Measurements from ENCODE around the gene SEC24A.
"Not testable (repeated sequence)": the region's sequence is repeated elsewhere in the genome, so short reads cannot be mapped to it uniquely, and the experiment has no call there.

The SEC24A gene

GRCh38 chr5:134650660-134651059 is 2.1 kb downstream of the SEC24A start:
- not testable (repeated sequence) for DNase-seq (ENCODE audit: low read depth)

- no peak for DNase-seq (ENCODE audit: low read depth)
Measured at GRCh38 chr5:134651531-134651930, 2.9 kb downstream of the SEC24A start.

DNA sequence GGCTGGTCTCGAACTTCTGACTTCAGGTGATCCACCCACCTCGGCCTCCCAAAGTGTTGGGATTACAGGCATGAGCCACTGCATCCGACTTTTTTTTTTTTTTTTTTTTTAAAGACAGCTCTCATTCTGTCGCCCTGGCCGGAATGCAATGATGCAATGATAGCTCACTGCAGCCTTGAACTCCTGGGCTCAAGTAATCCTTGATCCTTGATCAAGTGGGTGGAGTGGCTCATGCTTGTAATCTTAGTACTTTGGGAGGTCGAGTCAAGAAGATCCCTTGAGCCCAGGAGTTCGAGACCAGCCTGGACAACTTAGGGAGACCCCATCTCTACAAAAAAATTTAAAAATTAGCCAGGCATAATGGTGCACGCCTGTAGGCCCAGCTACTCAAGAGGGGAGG is 8.1 kb downstream of the SEC24A start:
- DNase-seq (ENCODE audit: low read depth), result no peak

DNA sequence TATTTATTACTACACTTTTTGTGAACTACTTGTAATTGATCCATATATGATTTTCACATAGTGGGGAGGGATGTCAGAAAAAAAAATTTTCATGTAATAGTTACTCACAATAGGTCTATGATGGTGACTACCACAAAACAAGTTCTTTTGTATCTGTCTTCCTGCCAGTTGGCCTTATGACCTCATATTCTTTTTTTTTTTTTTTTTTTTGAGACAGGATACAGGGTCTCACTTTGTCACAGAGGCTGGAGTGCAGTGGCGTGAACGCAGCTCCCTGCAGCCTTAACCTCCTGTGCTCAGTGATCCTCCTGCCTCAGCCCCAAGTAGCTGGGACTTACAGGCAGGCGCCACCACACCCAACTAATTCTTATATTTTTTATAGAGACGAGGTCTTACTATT is 10.9 kb downstream of the SEC24A start:
- DNase-seq (ENCODE audit: low read depth), result no peak

DNA sequence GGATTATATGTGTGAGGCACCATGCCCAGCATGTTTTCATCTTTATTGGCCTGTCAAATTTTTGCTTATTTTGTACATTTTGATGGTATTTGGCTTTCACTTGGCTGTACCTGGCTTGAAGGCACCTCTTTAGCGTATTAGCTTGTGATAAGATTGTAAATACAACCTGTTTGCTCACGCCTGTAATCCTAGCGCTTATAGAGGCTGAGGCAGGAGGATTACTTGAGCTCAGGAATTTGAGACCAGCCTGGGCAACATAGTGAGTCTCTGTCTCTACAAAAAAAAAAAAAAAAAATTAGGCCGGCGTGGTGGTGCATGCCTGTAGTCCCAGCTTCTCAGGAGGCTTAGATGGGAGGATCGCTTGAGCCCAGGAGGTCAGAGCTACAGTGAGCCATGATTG is 11.3 kb downstream of the SEC24A start:
- DNase-seq (ENCODE audit: low read depth), result no peak

- no peak for DNase-seq (ENCODE audit: low read depth)
Measured at GRCh38 chr5:134662971-134663370, 14.4 kb downstream of the SEC24A start.

- no peak for DNase-seq (ENCODE audit: low read depth)
Measured at GRCh38 chr5:134664448-134664847, 15.9 kb downstream of the SEC24A start.

DNA sequence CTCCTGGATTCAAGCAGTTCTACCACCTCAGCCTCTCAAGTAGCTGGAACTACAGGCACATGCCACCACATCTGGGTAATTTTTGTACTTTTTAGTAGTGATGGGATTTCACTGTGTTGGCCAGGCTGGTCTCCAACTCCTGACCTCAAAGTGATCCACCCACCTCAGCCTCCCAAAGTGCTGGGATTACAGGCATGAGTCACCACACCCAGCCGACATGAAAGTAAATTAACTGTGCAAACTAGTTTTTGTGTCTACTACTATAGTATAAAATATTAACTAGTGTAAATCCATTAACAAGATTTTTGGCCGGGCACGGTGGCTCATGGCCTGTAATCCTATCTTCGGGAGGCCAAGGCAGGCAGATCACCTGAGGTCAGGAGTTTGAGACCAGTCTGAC is 25.0 kb downstream of the SEC24A start:
- not testable (repeated sequence) for DNase-seq (ENCODE audit: low read depth)

GRCh38 chr5:134677357-134677756 is 28.8 kb downstream of the SEC24A start:
- not testable (repeated sequence) for DNase-seq (ENCODE audit: low read depth)

DNA sequence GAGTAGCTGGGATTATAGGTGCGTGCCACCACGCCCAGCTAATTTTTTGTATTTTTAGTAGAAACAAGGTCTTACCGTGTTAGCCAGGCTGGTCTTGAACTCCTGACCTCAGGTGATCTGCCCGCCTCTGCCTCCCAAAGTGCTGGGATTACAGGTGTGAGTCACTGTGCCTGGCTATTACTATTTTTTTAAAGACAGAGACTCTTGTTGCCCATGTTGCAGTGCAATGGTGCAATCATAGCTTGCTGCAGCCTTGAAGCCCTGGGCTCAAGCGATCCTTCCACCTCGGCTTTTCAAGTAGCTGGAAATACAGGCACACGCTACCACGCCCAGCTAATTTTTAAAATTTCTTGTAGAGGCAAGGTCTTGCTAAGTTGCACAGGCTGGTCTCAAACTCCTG is 41.6 kb downstream of the SEC24A start:
- DNase-seq (ENCODE audit: low read depth), result not testable (repeated sequence)

GRCh38 chr5:134692722-134693121 is 44.1 kb downstream of the SEC24A start:
- DNase-seq (ENCODE audit: low read depth), result no peak

GRCh38 chr5:134708301-134708700 is 59.7 kb downstream of the SEC24A start:
- DNase-seq (ENCODE audit: low read depth), result no peak

DNA sequence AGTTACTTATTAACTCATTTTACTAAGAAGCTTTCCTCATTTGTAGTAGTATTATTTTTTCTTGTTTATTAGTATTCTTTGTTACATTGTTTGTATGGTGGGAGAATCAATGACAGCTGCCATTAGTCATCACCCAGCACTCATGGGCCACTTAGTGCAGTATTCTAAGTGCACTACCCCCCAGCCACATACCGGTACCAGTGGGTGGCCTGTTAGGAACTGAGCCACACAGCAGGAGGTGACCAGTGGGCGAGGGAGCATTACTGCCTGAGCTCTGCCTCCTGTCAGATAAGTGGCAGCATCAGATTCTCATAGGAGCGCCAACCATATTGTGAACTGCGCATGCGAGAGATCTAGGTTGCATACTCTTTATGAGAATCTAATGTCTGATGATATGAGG is 65.5 kb downstream of the SEC24A start:
- DNase-seq (ENCODE audit: low read depth), result no peak

DNA sequence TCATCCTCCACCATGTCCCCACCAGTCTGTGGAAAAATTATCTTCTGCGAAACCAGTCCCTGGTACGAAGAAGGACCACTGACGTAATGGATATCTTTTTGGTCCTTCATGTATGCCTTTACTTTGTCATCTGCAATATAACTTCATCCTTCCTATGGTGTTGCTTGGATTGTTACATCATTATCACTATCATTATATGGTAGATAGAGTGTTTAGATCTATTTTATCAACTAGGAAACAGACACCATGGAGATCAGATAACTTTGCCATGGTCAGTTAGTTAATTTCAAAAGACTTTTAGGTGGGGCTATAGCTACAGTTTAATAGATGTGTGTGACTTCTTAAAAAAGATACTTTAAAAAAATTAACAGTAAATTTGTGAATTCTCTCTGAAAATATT is 66.0 kb downstream of the SEC24A start:
- DNase-seq (ENCODE audit: low read depth), result no peak

GRCh38 chr5:134715466-134715865 is 66.9 kb downstream of the SEC24A start:
- DNase-seq (ENCODE audit: low read depth), result not testable (repeated sequence)

DNA sequence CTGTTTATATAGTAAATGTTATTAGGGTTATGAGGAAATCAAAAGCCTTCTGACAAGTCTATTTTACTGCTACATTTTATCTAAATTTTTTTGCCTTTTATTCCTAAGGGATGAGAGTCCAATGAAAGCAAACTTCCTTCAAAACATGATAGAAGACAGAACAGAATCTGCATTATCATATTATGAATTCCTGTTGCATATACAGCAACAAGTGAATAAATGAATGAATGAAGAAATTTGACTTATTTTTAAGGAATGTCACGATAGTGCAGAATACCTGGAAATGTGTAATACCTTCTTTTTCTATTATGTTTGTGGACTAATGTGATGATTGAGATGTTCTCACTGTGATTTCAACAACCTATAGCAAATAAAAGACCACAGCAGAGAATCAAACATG is 76.3 kb downstream of the SEC24A start:
- DNase-seq (ENCODE audit: low read depth), result no peak

GRCh38 chr5:134732819-134733218 is 84.2 kb downstream of the SEC24A start:
- DNase-seq (ENCODE audit: low read depth), result no peak

GRCh38 chr5:134735243-134735642 is 86.7 kb downstream of the SEC24A start:
- no peak for DNase-seq (ENCODE audit: low read depth)

GRCh38 chr5:134736173-134736812 is 87.7 kb downstream of the SEC24A start:
- DNase-seq (ENCODE audit: low read depth), result no peak

DNA sequence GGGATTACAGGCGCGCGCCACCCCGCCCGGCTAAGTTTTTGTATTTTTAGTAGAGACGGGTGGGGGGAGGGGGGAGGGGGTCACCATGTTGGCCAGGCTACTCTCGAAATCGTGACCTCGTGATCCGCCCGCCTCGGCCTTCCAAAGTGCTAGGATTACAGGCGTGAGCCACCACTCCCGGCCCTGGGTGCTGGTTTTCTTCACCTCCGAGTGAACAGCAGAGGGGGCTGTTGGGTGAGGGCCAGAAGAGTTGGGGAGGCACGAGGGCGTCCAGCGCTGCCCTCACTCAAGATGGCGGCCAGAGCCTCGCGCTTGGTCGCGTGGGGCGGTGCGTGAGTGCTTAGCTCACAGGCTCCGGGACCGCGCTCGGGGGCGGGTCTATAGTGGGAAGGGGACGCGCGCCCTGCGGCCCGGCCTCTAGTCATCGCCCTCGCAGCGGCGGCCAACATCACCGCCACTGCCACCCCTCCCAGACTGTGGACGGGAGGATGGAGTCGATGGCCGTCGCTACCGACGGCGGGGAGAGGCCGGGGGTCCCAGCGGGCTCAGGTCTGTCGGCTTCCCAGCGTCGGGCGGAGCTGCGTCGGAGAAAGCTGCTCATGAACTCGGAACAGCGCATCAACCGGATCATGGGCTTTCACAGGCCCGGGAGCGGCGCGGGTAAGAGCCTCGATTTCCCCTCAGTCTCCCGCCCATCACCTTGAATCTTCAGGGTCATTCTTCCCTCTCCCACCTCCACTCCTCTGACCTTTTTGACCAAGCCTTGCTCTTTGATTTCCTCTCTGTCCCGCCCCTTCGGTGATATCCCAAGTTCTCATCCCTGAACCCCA is 89.8 kb downstream of the SEC24A start, which contains the start of gene CAMLG:
TSS of gene CAMLG (plus strand) at position 416 of the 830 bp plus-strand sequence. CDS start at position 489, 73 bp downstream.
- DNase-seq (ENCODE audit: low read depth), result peak; percentile 95

GRCh38 chr5:134738963-134739661 is 90.5 kb downstream of the SEC24A start:
- no peak for DNase-seq (ENCODE audit: low read depth)

DNA sequence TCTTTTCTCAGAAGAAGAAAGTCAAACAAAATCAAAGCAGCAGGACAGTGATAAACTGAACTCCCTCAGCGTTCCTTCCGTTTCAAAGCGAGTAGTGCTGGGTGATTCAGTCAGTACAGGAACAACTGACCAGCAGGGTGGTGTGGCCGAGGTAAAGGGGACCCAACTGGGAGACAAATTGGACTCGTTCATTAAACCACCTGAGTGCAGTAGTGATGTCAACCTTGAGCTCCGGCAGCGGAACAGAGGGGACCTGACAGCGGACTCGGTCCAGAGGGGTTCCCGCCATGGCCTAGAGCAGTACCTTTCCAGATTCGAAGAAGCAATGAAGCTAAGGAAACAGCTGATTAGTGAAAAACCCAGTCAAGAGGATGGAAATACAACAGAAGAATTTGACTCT is 92.5 kb downstream of the SEC24A start:
- DNase-seq (ENCODE audit: low read depth), result no peak

DNA sequence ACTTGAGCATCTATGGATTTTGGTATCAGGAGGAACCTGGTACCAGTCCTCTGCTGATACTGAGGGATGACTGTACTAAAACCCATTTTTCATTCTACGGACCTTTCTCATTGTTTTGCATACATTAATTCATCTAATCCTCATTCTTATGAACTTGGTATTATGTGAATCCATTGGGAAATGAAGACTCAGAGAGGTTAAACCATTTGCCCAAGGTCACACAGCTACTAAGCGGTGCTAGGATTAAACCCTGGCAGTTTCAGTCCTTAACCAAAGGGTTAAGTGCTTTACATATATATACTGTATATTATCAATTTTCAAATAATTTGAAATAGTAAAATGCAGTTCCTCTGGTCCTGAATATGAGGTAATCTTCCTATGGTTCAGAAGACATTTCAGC is 93.5 kb downstream of the SEC24A start:
- no peak for DNase-seq (ENCODE audit: low read depth)

Measured in activated T-helper 1 cell treated with Interleukin-2 at 50 U/mL for 16 hours (primary cell).